Measurements from ENCODE around the gene PAX8. TPM values are rescaled to one million over a fixed set of nuclear protein-coding genes. Genes with fewer than 3 reads are reported as not detected.

PAX8 gene
- total RNA-seq, 4 donors from 2014 or later: 0.91 to 5.2 (median 4.3) TPM

- no peak for DNase-seq (ENCODE audit: low spot score in 2 of 2)
- TF ChIP-seq, protein P1, sequence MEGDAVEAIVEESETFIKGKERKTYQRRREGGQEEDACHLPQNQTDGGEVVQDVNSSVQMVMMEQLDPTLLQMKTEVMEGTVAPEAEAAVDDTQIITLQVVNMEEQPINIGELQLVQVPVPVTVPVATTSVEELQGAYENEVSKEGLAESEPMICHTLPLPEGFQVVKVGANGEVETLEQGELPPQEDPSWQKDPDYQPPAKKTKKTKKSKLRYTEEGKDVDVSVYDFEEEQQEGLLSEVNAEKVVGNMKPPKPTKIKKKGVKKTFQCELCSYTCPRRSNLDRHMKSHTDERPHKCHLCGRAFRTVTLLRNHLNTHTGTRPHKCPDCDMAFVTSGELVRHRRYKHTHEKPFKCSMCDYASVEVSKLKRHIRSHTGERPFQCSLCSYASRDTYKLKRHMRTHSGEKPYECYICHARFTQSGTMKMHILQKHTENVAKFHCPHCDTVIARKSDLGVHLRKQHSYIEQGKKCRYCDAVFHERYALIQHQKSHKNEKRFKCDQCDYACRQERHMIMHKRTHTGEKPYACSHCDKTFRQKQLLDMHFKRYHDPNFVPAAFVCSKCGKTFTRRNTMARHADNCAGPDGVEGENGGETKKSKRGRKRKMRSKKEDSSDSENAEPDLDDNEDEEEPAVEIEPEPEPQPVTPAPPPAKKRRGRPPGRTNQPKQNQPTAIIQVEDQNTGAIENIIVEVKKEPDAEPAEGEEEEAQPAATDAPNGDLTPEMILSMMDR (IDR thresholded peaks at IDR 0.05): no peak
- no peak for TF ChIP-seq POLR2A (IDR thresholded peaks at IDR 0.05)
- H3K4me3 ChIP-seq (ENCODE audit: low read depth, poor library complexity, severe bottlenecking): no peak overlapping the region
- intact Hi-C loops (cut with DNase I; ENCODE audit: low total_unique reads): no loop called here
- WGBS, 2 donors: 73 to 77% methylated on average over 9 of the region's 9 CpGs
Observed at GRCh38 chr2:113233593-113234550, 44.8 kb downstream of the PAX8 start.

GRCh38 chr2:113232740-113233139 is 46.0 kb downstream of the PAX8 start:
- no peak for TF ChIP-seq POLR2A (IDR thresholded peaks at IDR 0.05)
- TF ChIP-seq, protein P1 (IDR thresholded peaks at IDR 0.05): no peak
- DNase-seq (ENCODE audit: low spot score in 2 of 2): no peak
- WGBS, 2 donors: 71 to 82% methylated on average over 6 of the region's 6 CpGs
- intact Hi-C loops (cut with DNase I; ENCODE audit: low total_unique reads): no loop called here
- H3K4me3 ChIP-seq (ENCODE audit: low read depth, poor library complexity, severe bottlenecking): no peak overlapping the region

- intact Hi-C loops (cut with DNase I; ENCODE audit: low total_unique reads): no loop called here
- H3K4me3 ChIP-seq (ENCODE audit: low read depth, poor library complexity, severe bottlenecking): no peak overlapping the region
- TF ChIP-seq POLR2A (IDR thresholded peaks at IDR 0.05): no peak
- TF ChIP-seq, protein P1 (IDR thresholded peaks at IDR 0.05): no peak
- 97 to 98% methylated on average over 3 of the region's 3 CpGs for WGBS, 2 donors
- DNase-seq (ENCODE audit: low spot score in 2 of 2): no peak
Observed at GRCh38 chr2:113232123-113232522, 46.6 kb downstream of the PAX8 start.

DNA sequence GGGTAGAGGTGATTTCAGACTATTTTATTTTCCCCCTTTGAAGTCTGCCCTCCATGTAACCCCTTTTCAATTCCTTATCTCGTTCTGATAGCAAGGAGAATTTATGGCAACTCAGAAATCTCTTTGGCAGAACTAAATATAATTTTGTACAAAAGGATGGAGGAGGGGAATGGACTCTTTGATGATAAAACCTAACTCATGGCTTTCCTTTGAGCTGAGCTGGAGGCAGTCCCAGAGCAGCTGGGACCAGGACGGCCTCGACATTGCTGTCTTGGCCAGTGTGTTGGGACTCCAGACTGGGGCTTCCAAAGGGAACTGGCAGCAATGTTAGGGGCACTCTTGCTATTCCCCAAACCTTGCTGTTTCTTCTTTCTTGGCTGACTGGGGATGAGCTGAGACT is 47.7 kb downstream of the PAX8 start:
- no peak for DNase-seq (ENCODE audit: low spot score in 2 of 2)
- TF ChIP-seq, protein P1 (IDR thresholded peaks at IDR 0.05): no peak
- no peak for TF ChIP-seq POLR2A (IDR thresholded peaks at IDR 0.05)
- WGBS, 2 donors: 52 to 80% methylated on average over 3 of the region's 3 CpGs
- H3K4me3 ChIP-seq (ENCODE audit: low read depth, poor library complexity, severe bottlenecking): no peak overlapping the region
- intact Hi-C loops (cut with DNase I; ENCODE audit: low total_unique reads): no loop called here

DNA sequence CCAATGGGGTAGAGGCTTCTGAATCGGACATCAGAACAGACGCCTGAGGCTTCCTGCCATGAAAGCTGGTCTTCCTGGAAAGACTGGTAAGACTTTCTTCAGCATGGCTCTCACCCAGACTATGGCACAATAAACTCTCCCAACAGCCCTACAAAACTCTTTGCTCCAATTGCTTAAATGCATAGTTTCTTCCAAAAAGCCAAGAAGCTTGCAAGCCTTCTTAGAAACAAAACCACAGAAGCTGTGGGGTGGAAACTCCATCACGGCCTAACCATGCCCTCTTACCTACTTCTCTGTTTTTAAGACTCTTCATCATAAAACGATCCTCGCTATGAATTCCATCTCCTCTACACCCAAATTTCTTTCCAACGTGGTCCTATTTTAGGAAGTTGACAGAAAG is 48.2 kb downstream of the PAX8 start:
- no peak overlapping the region for H3K4me3 ChIP-seq (ENCODE audit: low read depth, poor library complexity, severe bottlenecking)
- no peak for DNase-seq (ENCODE audit: low spot score in 2 of 2)
- intact Hi-C loops (cut with DNase I; ENCODE audit: low total_unique reads): no loop called here
- TF ChIP-seq, protein P1 (IDR thresholded peaks at IDR 0.05): no peak
- no peak for TF ChIP-seq POLR2A (IDR thresholded peaks at IDR 0.05)
- WGBS, 2 donors: 71 to 75% methylated on average over 6 of the region's 6 CpGs

All from lower leg skin (tissue), 4 donors.